Measurements from ENCODE around the gene AARS2.

Gene AARS2

DNA sequence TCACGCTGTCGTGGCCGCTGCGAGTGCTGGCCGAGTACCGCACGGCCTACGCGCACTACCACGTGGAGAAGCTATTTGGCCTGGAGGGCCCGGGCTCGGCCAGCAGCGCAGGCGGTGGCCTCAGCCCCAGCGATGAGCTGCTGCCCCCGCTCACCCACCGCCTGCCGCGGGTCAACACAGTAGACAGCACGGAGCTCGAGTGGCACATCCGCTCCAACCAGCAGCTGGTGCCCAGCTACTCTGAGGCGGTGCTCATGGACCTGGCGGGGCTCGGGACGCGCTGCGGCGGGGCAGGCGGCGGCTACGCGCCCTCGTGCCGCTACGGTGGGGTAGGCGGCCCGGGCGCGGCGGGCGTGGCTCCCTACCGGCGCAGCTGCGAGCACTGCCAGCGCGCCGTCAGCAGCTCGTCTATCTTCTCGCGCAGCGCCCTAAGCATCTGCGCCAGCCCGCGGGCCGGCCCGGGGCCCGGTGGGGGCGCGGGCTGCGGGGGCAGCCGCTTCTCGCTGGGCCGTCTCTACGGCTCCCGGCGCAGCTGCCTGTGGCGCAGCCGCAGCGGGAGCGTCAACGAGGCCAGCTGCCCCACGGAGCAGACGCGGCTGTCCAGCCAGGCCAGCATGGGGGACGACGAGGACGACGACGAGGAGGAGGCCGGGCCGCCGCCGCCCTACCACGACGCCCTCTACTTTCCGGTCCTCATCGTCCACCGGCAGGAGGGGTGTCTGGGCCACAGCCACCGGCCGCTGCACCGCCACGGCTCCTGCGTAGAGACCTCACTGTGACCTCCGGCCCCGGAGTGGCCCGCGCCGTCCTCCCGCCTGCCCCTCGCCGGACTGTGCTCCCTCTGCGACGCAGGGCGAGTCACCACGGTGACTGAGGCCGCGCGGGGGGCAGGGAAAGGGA lies 37.1 kb downstream of the AARS2 start:
- DNase-seq (ENCODE audit: low read depth): no peak

DNA sequence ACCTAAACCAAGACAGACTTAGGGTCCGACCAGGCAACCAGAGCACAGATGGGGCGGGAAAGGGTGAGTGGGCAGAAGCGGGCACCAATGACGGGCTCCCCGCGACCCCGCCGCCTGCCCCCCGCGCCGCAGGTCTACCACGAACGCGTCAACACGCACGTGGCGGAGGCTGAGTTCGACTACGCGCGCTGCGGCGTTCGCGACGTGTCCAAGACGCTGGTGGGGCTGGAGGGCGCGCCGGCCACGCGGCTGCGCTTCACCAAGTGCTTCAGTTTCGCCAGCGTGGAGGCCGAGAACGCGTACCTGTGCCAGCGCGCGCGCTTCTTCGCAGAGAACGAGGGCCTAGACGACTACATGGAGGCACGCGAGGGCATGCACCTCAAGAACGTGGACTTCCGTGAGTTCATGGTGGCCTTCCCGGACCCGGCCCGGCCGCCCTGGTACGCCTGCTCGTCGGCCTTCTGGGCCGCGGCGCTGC lies 37.8 kb downstream of the AARS2 start:
- no peak for DNase-seq (ENCODE audit: low read depth)

DNA sequence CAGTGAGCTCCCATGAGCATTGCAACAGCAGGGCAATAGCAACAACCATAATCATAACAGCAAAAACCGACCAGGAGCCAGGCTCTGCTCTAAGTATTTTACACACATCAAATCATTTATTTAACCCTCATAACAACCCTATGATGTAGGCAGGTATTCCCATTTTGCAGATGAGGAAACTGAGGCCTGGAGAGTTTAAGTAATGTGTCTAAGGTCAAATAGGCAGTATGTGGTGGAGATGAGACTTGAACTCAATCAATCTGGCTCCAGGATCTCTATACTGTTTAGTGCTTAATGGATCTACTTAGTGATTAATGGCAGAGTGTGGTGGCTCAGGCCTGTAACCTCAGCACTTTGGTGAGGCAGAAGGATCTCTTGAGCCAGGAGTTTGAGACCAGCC lies 39.5 kb downstream of the AARS2 start:
- no peak for DNase-seq (ENCODE audit: low read depth)

DNA sequence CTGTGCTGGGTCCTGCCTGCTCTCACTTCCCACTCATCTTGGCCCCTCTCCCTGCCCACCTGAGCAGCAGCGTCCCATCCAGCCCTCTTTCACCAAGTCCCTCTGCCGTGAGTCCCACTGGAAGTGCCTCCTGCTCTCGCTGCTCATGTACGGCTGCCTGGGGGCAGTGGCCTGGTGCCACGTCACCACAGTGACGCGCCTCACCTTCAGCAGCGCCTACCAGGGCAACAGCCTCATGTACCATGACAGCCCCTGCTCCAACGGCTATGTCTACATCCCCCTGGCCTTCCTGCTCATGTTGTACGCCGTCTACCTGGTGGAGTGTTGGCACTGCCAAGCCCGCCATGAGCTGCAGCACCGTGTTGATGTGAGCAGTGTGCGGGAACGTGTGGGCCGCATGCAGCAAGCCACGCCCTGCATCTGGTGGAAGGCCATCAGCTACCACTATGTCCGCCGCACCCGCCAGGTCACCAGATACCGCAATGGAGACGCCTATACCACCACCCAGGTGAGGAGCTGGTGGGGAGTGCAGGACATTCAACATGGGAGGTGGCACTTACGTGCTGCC lies 40.1 kb downstream of the AARS2 start:
- DNase-seq (ENCODE audit: low read depth): no peak

DNA sequence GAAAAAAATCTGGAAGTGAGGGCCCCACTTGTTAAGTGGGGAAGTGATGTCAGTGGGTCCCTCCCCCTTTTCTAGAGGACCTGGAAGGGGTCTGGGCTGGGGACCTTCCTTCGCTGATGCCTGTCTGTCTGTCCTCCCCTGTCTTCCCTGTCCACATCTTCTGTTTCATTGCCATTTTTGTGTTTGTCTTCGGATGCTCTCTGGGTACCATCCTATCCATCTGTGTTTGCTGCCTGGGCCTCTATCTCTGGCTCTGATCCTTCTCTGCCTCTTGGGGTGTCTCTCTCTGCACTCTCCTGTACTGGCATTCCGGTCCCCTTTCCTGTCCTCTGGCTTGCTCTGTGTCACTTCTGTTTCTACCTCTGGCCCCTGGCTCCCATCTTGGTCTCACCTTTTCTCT lies 40.6 kb downstream of the AARS2 start:
- DNase-seq (ENCODE audit: low read depth): no peak

DNA sequence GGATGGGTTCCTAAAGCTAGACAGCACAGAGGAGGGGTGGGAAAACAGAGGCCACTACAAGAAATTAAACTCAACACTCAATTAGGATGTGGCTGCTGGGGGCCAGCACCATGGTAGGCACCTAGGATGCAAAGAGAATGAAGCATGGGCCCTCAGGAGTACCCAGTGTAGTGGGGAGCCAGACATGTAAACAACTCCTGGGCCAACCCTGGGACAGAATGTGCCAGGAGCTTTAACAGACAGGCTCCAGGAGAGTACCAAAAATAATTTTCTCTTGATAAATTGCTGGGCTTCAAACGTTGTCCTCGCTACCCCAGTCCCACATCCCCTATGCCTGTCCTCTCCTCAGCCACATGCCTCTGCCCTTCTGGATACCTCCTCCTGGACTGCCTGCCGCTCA lies 41.2 kb downstream of the AARS2 start:
- DNase-seq (ENCODE audit: low read depth): no peak

DNA sequence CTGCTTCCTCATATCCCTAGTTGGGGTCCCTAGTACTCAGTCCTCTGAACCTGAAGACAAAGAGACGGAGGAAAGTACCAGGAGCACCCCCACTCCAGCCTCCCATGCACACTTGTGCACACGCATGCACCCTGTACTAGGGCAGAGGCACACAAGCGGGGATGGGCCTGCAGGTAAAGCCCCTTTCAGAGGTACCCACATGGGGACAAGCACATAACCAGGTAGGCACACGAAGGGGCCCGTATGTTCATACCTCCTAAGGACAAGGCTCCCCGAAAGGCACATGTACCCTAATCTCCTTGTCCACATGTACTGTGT lies 41.8 kb downstream of the AARS2 start:
- no peak for DNase-seq (ENCODE audit: low read depth)

DNA sequence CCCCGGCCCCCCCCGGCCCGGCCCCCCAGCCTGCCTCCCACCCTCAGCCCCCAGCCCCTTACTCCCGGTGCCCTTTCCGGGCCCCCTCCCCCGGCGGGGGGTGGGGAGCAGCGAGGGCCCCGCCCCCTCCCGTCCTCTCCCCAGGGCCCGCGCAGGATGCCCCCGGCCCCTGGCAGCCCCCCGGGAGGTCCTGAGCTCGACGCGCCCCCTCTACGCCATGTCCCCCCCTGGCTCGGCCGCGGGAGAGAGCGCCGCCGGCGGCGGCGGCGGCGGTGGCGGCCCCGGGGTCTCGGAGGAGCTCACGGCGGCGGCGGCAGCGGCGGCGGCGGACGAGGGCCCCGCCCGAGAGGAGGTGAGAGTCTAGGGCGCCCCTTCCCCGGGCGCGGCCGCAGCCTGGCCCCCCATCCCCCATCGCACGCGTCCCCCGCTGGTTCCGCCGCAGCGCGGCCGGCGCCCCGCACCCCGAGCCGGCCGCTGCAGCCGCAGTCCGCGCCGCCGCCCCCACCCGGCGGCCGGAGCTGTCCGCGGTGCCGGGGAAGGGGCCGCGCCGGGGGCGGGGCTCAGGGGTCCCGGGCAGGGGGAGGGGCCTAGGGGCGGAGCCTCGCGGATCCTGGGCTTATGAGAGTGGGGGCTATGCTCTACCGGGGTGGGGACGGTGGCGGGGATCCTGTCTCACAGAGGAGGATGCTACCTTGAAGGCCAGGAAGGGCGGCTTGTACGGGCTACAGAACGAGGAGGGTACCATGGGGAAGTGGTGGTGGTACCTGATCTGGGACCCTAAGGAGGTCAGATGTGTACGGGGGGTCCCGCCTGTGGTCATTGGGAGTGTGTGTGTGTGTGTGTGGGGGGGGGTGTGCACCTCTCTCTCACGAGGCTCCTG lies 42.4 kb downstream of the AARS2 start:
- DNase-seq (ENCODE audit: low read depth): no peak

DNA sequence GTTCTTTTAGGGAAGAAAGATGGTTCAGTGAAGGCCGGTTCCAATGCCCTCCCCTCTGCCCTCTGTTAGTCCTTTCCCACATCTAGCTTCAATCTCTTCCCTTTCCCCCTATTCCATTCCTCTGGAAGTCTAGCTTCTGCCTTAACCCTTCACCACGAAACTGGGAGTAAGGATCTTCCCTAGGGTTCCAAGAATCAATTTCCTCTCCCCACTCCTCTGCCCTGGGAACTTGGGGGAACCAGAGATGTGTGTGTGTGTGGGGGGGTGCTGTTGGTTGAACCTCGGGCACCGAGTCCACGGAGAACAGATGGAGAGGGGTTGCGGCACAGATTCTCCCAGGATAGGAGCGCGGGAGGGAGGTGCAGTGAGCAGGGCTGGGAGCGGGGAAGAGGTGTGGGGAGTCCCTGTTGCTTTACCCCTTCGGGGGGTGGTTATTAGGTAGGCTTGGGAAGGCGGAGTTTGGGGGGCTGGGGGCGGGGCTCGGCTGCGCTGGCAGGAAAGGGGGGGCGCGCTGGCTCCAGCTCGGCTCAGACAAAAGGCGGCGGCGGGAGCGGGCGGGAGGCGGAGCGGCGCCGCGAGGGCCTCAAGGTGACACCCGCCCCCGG lies 43.1 kb downstream of the AARS2 start, which contains the start of gene TMEM151B:
Gene TMEM151B (plus strand): TSS at position 530 of the 605 bp plus-strand sequence. CDS start 293 bp downstream, outside the sequence.
- DNase-seq (ENCODE audit: low read depth): no peak

DNA sequence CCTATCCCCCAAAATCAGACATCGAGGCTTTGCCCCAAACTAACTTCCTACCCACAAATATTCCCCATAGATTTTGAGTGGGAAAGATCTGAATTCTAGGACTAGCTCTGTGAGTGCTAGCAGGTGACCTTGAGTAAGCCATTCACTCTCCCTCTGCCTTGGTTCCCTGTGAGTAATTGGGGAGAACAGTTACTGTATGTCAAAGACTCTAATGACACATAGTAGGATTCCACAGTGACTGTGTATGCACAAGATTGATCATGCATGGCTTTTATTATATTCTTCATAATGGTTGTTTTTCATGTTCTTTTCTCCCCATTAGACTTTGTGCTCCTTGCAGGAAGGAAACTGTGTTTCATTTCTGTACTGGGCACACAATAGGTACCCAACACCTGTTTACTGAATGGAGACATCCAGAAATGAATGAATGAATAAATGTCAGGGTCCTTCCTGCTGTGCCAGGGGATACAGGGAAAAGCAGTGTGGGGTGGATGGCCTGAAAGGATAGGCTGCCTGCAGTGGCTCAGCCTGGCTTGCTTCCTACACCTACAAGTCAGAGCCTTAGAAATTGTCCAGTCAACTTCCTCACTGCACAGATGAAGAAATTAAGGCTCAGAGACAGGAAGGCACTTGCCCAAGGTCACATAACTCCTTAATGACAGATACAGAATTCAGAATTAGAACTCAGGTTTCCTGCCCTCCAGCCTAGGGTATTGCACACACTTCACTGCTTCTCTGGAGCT lies 43.8 kb downstream of the AARS2 start:
- no peak for DNase-seq (ENCODE audit: low read depth)

DNA sequence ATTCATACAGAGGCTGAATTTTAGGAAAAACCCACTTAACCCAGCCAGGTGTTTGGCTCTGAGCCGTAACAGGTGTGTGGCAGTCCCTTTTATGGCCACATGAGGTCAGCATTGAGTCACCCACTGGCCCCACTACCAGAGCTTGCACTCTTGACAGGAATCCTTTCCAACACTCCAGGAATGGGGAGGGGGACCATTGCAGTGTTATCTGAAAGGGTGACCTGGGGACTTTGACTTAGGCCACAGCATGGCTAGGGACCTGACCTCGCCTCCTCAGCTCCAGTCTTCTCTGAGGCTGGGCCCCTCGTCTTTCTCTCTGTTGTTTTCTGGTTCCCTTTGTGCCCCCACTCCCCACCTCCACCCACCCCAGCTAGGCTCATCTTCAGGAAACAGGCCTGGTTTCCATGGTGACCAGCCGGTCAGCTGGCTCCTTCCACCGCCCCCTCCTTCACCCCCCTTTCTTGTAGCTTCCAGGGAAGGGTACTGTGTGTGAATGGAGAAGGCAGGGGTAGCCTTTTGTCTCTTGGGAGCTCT lies 45.0 kb downstream of the AARS2 start:
- no peak for DNase-seq (ENCODE audit: low read depth)

DNA sequence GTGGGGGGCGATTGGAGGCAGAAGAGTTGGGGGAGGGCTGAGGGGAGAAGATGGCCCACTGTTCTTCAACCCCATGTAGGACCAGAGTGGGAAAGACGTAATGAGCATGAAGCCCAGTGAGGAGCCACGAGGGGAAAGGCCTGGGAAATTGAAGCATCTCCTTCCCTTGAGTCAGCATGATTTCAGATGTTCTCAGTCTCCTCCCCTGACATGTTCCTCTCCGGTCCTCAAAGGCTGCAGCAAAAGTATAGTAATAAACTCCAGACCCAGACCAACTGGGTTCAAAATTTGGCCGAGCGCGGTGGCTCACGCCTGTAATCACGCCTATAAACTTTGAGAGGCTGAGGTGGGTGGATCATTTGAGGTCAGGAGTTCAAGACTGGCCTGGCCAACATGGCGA lies 45.9 kb downstream of the AARS2 start:
- no peak for DNase-seq (ENCODE audit: low read depth)

DNA sequence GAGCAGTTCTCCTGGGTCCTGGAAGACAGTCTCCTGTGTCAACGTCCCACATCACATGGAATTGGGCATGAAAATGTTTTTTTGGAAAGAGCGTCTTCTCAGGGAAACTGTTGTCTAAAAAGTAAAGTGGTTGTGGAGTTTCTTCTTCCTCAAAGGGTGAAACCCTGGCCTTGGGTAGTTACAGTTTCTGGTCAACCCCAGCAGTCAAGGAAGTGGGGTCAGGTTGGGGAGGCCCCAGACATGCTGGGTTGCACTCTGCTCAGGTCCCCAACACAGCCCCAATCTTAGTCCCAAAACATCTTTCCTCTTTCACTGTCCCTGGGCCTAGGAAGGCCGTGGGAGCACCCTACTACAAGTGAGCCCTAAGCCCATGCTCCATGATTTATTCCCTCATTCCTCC lies 46.8 kb downstream of the AARS2 start:
- no peak for DNase-seq (ENCODE audit: low read depth)

DNA sequence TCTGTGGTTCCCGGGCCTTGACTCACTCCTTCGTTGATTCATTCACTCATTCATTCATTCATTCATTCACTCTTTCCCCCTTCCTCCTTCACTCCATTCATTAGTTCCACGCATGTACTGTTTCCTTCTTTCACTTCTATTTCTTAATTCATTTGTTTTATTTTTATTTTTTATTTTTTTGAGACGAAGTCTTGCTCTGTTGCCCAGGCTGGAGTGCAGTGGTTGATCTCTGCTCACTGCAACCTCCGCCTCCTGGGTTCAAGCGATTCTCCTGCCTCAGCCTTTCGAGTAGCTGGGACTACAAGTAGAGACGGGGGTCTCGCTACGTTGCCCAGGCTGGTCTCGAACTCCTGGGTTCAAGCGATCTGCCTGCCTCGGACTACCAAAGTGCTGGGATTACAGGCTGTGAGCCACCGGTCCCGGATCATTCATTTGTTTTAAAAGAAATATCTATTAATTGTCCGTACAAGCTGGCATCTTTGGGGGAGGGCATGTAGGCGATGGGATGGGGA lies 47.4 kb downstream of the AARS2 start:
- DNase-seq (ENCODE audit: low read depth): no peak

DNA sequence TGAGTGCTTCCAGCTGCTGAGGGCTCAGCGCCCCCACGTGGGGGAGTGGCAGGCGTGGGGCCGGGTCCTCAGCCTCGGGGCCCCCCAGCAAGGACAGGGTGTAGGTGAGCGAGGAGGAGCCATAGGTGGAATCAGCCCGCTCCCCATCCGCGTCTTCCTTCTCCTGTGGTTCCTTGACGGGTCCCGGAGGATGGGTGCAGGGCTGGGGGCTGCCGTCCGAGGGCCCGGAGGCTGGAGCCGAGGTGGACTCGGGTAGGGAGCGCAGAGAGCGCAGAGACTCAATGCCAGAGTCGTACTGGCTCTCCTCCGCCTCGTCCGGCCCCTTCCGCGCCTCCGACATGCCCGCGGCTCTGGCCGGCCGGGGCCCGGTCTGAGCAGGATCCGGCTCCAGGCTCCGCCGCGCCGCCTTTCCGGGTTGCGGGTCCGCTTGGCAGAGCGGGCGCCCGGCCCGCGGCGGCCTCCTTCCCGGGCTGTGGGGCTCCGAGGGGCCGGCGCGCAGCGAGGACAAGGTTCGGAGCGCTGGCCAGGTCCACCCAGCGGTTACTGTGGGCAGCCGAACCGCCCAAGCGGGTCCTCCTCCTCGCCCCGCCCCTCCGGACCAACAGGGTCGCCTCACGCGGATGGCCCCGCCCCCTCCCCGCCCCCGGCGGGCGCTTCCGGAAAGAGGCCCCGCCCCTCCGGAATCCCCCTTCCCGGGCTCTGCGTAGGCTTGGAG lies 48.0 kb downstream of the AARS2 start, which contains the start of gene NFKBIE:
Gene NFKBIE (minus strand): TSS at position 545 of the 715 bp plus-strand sequence. CDS start 205 bp downstream, at position 340.
- peak; percentile 72 for DNase-seq (ENCODE audit: low read depth)

DNA sequence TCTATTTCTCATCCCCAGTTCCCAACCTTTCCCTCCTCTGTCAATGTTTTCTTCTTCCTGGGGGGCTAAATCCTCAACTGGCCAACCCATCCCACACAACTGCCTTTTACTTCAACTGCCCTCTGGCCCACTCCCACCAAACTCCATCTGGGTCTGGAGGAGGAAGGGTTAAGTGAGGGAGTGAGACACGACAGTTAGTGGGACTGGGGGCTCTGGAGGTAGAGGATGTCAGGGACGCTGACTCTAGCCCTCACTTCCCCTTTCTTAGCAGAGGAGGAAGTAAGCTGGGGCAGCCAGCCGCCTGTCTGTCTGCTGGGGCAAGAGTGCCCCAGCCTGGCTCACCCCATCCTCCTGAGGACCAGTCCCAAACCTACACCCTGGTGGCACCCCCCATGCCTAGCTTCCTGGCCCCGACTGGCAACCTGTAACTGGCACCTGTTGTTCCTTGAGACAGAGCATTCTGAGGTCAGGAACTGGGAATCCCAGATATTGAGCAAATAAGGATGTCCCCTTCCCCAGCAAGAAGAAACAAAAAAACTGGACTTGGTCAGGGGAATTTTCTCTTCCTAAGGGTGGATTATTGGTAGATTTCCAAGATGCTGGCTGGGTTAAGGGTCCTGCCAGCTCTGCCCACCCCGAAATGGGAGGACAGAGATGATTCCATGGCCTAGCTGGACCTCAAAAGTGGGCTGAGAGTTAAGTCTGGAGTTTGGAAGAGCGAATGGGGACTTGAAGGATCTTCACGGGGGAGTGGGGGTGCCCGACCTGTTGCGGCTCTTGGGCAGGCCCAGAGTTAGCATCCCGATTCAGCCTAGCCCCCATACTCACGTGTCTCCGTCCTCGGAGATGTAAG lies 48.8 kb downstream of the AARS2 start:
- DNase-seq (ENCODE audit: low read depth): no peak

DNA sequence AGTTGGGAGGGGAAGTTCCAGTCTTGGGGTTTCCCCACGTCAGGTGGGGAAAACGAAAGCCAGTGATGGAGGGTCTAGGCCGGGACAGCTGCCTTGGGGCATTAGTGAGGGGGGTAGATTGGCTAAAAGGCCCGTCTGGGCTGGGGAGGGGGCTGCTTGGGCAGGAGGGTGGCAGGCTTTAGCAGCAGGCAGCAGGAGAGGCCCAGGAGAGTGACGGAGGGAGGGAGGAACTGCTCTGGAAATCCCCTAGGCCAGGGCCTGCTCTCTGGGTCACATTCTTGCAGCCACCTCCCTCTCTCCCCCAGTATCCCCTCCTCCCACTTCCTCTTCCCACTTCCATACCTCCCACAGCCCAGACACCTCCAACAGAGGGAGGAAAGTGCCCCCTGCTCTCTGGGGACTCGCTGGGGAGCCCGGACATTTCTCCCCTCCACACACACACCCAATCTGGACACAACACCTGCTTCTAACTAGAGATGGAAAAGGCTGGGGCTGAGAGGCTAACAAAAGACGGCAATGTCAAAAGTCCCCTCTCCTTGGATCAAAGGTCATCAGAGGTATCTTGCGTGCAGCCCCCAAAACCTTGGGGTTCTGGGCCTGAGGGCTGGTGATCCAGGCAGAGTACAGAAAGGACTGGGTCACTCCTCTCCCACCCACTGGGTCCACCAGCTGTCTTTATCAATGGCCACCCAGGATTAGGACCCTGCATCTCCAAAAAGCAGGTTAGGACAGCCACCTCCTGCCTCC lies 49.6 kb downstream of the AARS2 start:
- no peak for DNase-seq (ENCODE audit: low read depth)

Measured in GM04504 (cell line).